ENCODE measurements around the gene SLC4A7.

- TF ChIP-seq POLR2A (IDR thresholded peaks at IDR 0.05; ENCODE audit: low read length) (no peak), GATA1 (IDR thresholded peaks at IDR 0.05; ENCODE audit: low read depth, low read length) (no peak)
Measured at GRCh38 chr3:27462228-27462627, 22.0 kb downstream of the SLC4A7 start.

Measured in erythroblast (primary cell).